Ovary (tissue), 9 donors: ENCODE results near the gene TMF1. TPM values are rescaled to one million over a fixed set of nuclear protein-coding genes. Genes with fewer than 3 reads are reported as not detected.

Experiments
- DNase-seq, 5 donors: peaks; one replicate each; pipeline ENCODE4 v3.0.0-alpha.2; 2019 to 2020
- H3K27ac ChIP-seq, 2 donors: fragments of 200-600 bp; one replicate each; pipeline versions ENCODE4 v1.5.1 to v1.8.0; 2019 to 2022
- H3K27me3 ChIP-seq: fragments of 200-600 bp; one replicate; pipeline ENCODE4 v1.8.0; 2022
- H3K36me3 ChIP-seq: fragments of 200-600 bp; sonication (generic); one replicate; pipeline ENCODE4 v1.5.1; 2019
- H3K4me1 ChIP-seq: one replicate; pipeline ENCODE4 v1.8.1; 2013; ENCODE audit warnings: mild to moderate bottlenecking, moderate library complexity; ENCODE audit not compliant: insufficient read depth
- H3K4me3 ChIP-seq: fragments of 200-600 bp; sonication (generic); one replicate; pipeline ENCODE4 v1.5.1; 2017
- H3K9me3 ChIP-seq, 2 donors: fragments of 200-600 bp in 1 of 2; sonication (generic) in 1 of 2; one replicate each; pipeline versions ENCODE4 v1.5.1 to v1.8.1; 2013 to 2019; ENCODE audit warnings: mild to moderate bottlenecking in 1 of 2, moderate library complexity in 1 of 2
- CTCF ChIP-seq, 3 donors: fragments of 450-650 bp in 2 of 3; fragments of 200-600 bp in 1 of 3; IDR thresholded peaks; one replicate each; pipeline versions ENCODE4 v1.5.1 to v1.8.0; 2016 to 2022; ENCODE audit warnings: antibody characterized with exemption in 3 of 3, mild to moderate bottlenecking in 1 of 3
- EP300 ChIP-seq: sonication (generic); formaldehyde crosslinking; IDR thresholded peaks from one replicate; pipeline ENCODE4 v1.6.1; 2017; ENCODE audit warnings: antibody characterized with exemption
- POLR2A ChIP-seq: fragments of 450-650 bp; IDR thresholded peaks from one replicate; pipeline ENCODE4 v1.6.1; 2017; ENCODE audit warnings: antibody characterized with exemption, mild to moderate bottlenecking, moderate library complexity
- WGBS, 3 donors: extraction: QIAGEN DNeasy Blood & Tissue Kit in 1 of 3; methylation state at CpG; one replicate each; pipeline versions ENCODE4 v1.1.5 to v1.1.7; 2013 to 2017; 5-methylcytosine and 5-hydroxymethylcytosine counted together
- intact Hi-C, 4 donors: fragments of 100-400 bp; cut with DNase I; formaldehyde crosslinking; loops; one replicate each; pipeline versions ENCODE4 v1.11.0 to v1.15.1; 2022 to 2023
- polyA plus RNA-seq, 2 donors: library from polyadenylated mRNA; stranded (reverse); fragments of 200-250 nt in 1 of 2; fragments of 350-450 nt in 1 of 2; fragmentation: Illumina TruSeq in 1 of 2; extraction: RNeasy Lipid Tissue Mini Kit (QIAGEN cat#74804) in 1 of 2; gene quantifications; one replicate each; pipeline ENCODE4 v1.2.3, GENCODE V29; 2013 to 2014
- total RNA-seq, 7 donors: library from RNA; depleted of rRNA in 2 of 7; stranded (reverse); fragments of >200 nt in 2 of 7; fragmentation: NEBNext Ultra II Directional in 3 of 7; extraction: Animal tissue kit (Norgen Biotek cat#: 25700) in 3 of 7; gene quantifications; one replicate each; pipeline versions ENCODE4 v1.1.0 to v1.2.4, GENCODE V29; 2016 to 2023
- donor health status: DM: no; HTN: no; CAD: no; lungs with moderate emphysema.
- donor health status: DM: no; HTN: no; CAD: no.
- donor health status: Bipolar disorder and iron deficiency.
- donor health status: DM: yes; HTN: yes; CAD: no.
- donor health status: DM: no; HTN: no; CAD: no.
- donor health status: DM: yes; HTN: yes; CAD: no.

TMF1 gene
- total and polyA plus RNA-seq, 9 donors, result 10.7 to 36.4 (median 28.3) TPM

- no peaks in the 10 kb centered on the region for H3K9me3 ChIP-seq
- no peak overlapping the region for H3K27ac ChIP-seq
- no peak overlapping the region for H3K4me3 ChIP-seq
- no peaks in the 10 kb centered on the region for H3K27me3 ChIP-seq
- no peaks in the 10 kb centered on the region for H3K4me1 ChIP-seq
- intact Hi-C loops, result no loop called here
- no peaks in the 10 kb centered on the region for H3K36me3 ChIP-seq
- 72 to 73% (median 72%) methylated on average over 4 of the region's 4 CpGs for WGBS, 3 donors
- DNase-seq, result no peak
- TF ChIP-seq EP300, result no peak
- TF ChIP-seq POLR2A, result no peak
- no peak for TF ChIP-seq CTCF (IDR thresholded peaks at IDR 0.05)
These were observed 14.0 kb upstream of the TMF1 start for GRCh38 chr3:69066121-69066520.

GRCh38 chr3:69065318-69065964 is 13.3 kb upstream of the TMF1 start:
- no peak for DNase-seq
- H3K9me3 ChIP-seq, result no peaks in the 10 kb centered on the region
- WGBS, 3 donors, result 91 to 96% (median 95%) methylated on average over 6 of the region's 6 CpGs
- no peak overlapping the region for H3K4me3 ChIP-seq
- no peak overlapping the region for H3K27ac ChIP-seq
- H3K4me1 ChIP-seq, result no peaks in the 10 kb centered on the region
- no peaks in the 10 kb centered on the region for H3K36me3 ChIP-seq
- TF ChIP-seq CTCF (IDR thresholded peaks at IDR 0.05), result no peak
- no peak for TF ChIP-seq EP300
- no peak for TF ChIP-seq POLR2A
- no peaks in the 10 kb centered on the region for H3K27me3 ChIP-seq
- intact Hi-C loops, result no loop called here

- H3K27ac ChIP-seq, result no peak overlapping the region
- no peaks in the 10 kb centered on the region for H3K4me1 ChIP-seq
- H3K9me3 ChIP-seq, result no peaks in the 10 kb centered on the region
- DNase-seq, result no peak
- intact Hi-C loops, result no loop called here
- WGBS, 3 donors, result 21 to 42% (median 35%) methylated on average over 2 of the region's 2 CpGs
- no peak overlapping the region for H3K4me3 ChIP-seq
- no peaks in the 10 kb centered on the region for H3K27me3 ChIP-seq
- no peak for TF ChIP-seq CTCF (IDR thresholded peaks at IDR 0.05)
- no peak for TF ChIP-seq POLR2A
- no peaks in the 10 kb centered on the region for H3K36me3 ChIP-seq
These were observed 11.5 kb upstream of the TMF1 start for GRCh38 chr3:69063636-69064035.

GRCh38 chr3:69059688-69060087 is 7.6 kb upstream of the TMF1 start:
- Histone ChIP-seq H3K27ac (no peak overlapping the region), H3K9me3 (no peaks in the 10 kb centered on the region), H3K27me3 (no peaks in the 10 kb centered on the region), H3K4me1 (no peaks in the 10 kb centered on the region), H3K4me3 (no peak overlapping the region), H3K36me3 (no peaks in the 10 kb centered on the region)
- no peak for TF ChIP-seq EP300
- no peak for TF ChIP-seq POLR2A
- no peak for TF ChIP-seq CTCF (IDR thresholded peaks at IDR 0.05)
- no peak for DNase-seq
- intact Hi-C loops, result no loop called here

- no peaks in the 10 kb centered on the region for H3K4me1 ChIP-seq
- H3K36me3 ChIP-seq, result no peaks in the 10 kb centered on the region
- no peaks in the 10 kb centered on the region for H3K9me3 ChIP-seq
- WGBS, 3 donors, result 94 to 96% (median 95%) methylated on average over 2 of the region's 2 CpGs
- H3K27ac ChIP-seq, result no peak overlapping the region
- DNase-seq, result no peak
- no peaks in the 10 kb centered on the region for H3K27me3 ChIP-seq
- H3K4me3 ChIP-seq, result no peak overlapping the region
- TF ChIP-seq EP300 (no peak), CTCF (IDR thresholded peaks at IDR 0.05) (no peak), POLR2A (no peak)
- intact Hi-C loops, result no loop called here
These were observed 6.8 kb upstream of the TMF1 start for GRCh38 chr3:69058947-69059224.
